SKM-1 (cell line): ENCODE data around the gene UGT2B28.
"Not testable (repeated sequence)": the region's sequence is repeated elsewhere in the genome, so short reads cannot be mapped to it uniquely, and the experiment has no call there.

Source experiments
- DNase-seq: peaks from one replicate; lab custom pipeline; 2025; ENCODE audit not compliant: unreplicated experiment; lab: John Stamatoyannopoulos, UW

The UGT2B28 gene

GRCh38 chr4:69343114-69343513 is 62.8 kb downstream of the UGT2B28 start:
- not testable (repeated sequence) for DNase-seq

- DNase-seq: not testable (repeated sequence)
These were observed 63.5 kb downstream of the UGT2B28 start for GRCh38 chr4:69343558-69344420.
